ENCODE data around the gene SLC19A1.

Gene SLC19A1

GRCh38 chr21:45472445-45473365 is 69.5 kb downstream of the SLC19A1 start:
- no peak overlapping the region for H3K4me3 ChIP-seq (ENCODE audit: low read depth in 1 of 2, low read length in 1 of 2)

DNA sequence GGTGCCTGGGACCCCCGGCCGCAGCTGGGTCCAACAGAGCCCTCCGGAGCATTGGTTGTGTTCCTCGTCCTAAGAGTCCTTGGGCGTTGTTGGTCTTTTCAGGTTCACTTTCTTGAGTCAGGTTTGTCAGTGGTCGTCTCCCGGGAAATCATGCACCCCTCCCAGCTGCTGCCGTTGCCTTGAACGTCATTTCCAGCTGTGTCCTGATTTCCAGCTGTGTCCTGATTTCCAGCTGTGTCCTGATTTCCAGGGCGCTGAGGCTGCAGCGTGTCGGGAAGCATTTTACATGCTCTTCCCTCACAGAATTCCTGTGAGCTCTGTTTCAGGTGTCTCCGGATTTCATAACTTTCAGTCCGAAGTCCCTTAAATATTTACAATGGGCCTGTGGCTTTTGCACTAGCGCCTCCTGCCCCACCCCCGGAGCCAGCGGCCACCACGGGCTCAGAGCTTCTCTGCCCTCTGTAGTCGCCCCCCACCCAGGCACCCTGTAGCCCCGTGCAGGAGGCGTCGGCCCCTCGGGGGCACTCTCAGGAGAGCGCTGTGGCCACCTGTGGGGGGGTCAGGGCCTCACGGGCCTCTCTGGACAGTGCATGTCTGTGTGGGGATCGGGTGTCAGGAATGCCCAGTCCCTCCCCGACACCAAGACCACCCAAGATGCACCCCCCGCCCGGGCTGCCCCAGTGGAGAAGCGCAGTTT is 70.6 kb downstream of the SLC19A1 start:
- TF ChIP-seq, protein P1, sequence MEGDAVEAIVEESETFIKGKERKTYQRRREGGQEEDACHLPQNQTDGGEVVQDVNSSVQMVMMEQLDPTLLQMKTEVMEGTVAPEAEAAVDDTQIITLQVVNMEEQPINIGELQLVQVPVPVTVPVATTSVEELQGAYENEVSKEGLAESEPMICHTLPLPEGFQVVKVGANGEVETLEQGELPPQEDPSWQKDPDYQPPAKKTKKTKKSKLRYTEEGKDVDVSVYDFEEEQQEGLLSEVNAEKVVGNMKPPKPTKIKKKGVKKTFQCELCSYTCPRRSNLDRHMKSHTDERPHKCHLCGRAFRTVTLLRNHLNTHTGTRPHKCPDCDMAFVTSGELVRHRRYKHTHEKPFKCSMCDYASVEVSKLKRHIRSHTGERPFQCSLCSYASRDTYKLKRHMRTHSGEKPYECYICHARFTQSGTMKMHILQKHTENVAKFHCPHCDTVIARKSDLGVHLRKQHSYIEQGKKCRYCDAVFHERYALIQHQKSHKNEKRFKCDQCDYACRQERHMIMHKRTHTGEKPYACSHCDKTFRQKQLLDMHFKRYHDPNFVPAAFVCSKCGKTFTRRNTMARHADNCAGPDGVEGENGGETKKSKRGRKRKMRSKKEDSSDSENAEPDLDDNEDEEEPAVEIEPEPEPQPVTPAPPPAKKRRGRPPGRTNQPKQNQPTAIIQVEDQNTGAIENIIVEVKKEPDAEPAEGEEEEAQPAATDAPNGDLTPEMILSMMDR (IDR thresholded peaks at IDR 0.05) = no peak
- Histone ChIP-seq H3K4me3 (ENCODE audit: low read depth in 1 of 2, low read length in 1 of 2) (no peak overlapping the region), H3K4me1 (ENCODE audit: control insufficient read depth in 1 of 2, insufficient read depth in 1 of 2, low read depth in 1 of 2, low read length in 1 of 2) (peaks cover 4 to 5% of the 10 kb centered on the region in 2 experiments), H3K27ac (no peak overlapping the region), H3K27me3 (no peaks in the 10 kb centered on the region), H3K36me3 (no peaks in the 10 kb centered on the region), H3K9me3 (no peaks in the 10 kb centered on the region)

More at GRCh38 chr21:45472445-45473365, 69.5 kb downstream of the SLC19A1 start:
- Histone ChIP-seq H3K36me3 (no peaks in the 10 kb centered on the region), H3K4me1 (ENCODE audit: control insufficient read depth in 1 of 2, insufficient read depth in 1 of 2, low read depth in 1 of 2, low read length in 1 of 2) (peaks cover 15% of the 10 kb centered on the region in 2 experiments), H3K27me3 (no peaks in the 10 kb centered on the region), H3K27ac (no peak overlapping the region), H3K9me3 (no peaks in the 10 kb centered on the region)
- TF ChIP-seq, protein P1 (IDR thresholded peaks at IDR 0.05) = no peak

DNA sequence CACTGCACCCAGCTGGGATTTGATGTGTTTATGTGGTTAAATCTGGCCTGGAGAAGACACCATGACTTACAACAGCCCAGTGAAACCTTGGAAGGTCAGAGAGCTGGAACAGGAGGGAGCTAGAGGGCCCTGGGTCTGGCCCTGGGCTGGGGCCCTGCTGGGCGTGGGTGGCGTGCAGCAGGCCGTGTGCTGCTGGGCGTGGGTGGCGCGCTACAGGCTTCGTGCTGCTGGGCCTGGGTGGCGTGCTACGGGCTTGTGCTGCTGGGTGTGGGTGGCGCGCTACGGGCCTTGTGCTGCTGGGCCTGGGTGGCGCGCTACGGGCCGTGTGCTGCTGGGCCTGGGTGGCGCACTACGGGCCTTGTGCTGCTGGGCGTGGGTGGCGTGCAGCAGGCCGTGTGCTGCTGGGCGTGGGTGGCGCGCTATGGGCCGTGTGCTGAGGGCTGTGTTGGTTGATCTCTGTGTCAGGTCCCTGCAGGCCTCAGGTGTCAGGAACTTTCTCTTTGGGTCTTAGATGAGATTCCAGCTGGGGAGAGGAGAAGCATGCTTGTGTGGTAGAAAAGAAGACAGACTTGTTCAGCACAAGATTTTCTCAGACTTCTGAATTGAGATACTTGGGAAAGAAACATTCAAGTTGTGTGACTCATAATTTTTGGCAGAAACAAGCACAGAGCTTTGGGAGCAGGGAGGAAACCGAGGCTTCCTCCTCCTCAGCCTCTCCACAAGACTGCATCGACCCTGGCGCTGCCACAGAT is 71.3 kb downstream of the SLC19A1 start:
- Histone ChIP-seq H3K27me3 (no peaks in the 10 kb centered on the region), H3K36me3 (no peaks in the 10 kb centered on the region), H3K27ac (no peak overlapping the region), H3K4me1 (ENCODE audit: control insufficient read depth in 1 of 2, insufficient read depth in 1 of 2, low read depth in 1 of 2, low read length in 1 of 2) (no peaks in the 10 kb centered on the region), H3K4me3 (ENCODE audit: low read depth in 1 of 2, low read length in 1 of 2) (no peak overlapping the region), H3K9me3 (no peaks in the 10 kb centered on the region)
- TF ChIP-seq, protein P1 (IDR thresholded peaks at IDR 0.05) = no peak

- Histone ChIP-seq H3K27me3 (peaks cover 2% of the 10 kb centered on the region), H3K36me3 (no peaks in the 10 kb centered on the region), H3K9me3 (no peaks in the 10 kb centered on the region), H3K4me3 (ENCODE audit: low read depth in 1 of 2, low read length in 1 of 2) (no peak overlapping the region), H3K4me1 (ENCODE audit: control insufficient read depth in 1 of 2, insufficient read depth in 1 of 2, low read depth in 1 of 2, low read length in 1 of 2) (no peaks in the 10 kb centered on the region), H3K27ac (no peak overlapping the region)
- TF ChIP-seq, protein P1 (IDR thresholded peaks at IDR 0.05) = no peak
Observed at GRCh38 chr21:45470087-45470515, 72.1 kb downstream of the SLC19A1 start.

DNA sequence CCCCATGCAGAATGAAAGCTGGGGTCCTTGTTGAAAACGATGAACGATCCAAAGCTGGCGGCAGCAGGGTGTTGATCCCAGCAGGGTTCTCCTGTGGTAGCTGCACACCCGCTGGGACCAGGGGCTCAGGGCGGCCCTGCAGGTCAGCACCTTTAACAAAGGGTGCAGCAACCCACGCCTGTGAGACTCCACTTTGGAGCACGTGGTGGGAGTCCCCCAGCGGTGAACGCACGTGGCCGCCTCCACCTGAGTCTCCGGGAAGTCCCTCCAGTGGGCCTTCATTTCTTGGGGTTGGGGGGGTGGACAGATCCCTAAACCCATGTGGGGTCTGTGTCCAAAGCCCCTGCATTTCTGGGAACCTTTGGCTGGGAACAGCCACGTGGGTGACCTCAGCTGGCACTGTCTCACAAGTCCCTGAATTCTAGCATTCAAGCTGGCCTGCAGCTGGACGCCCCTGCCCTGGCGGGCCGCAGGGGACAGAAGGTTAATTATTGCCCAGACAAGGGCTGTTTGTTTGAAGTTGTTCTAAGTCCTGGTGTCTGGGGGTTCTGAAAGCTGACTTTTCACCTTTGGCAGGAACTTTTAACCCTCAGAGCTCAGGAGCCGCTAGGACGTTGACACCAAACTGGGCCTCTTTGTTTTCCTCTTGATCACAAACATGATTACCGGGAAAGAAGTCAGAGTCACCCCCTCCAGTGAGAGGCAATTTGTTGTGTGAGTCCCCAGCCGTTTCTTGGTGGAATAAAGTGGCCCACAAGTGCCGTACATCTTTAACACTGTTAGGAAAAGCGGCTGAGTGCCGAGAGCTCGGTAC is 72.8 kb downstream of the SLC19A1 start:
- no peaks in the 10 kb centered on the region for H3K4me1 ChIP-seq (ENCODE audit: control insufficient read depth in 1 of 2, insufficient read depth in 1 of 2, low read depth in 1 of 2, low read length in 1 of 2)
- H3K36me3 ChIP-seq = no peaks in the 10 kb centered on the region
- H3K27ac ChIP-seq = no peak overlapping the region
- TF ChIP-seq, protein P1 (IDR thresholded peaks at IDR 0.05) = no peak
- no peak overlapping the region for H3K4me3 ChIP-seq (ENCODE audit: low read depth in 1 of 2, low read length in 1 of 2)
- no peaks in the 10 kb centered on the region for H3K9me3 ChIP-seq
- peaks cover 8% of the 10 kb centered on the region for H3K27me3 ChIP-seq

All from neutrophil (primary cell).